ENCODE measurements around the gene DNAH14. TPM values are rescaled to one million over a fixed set of nuclear protein-coding genes. Genes with fewer than 3 reads are reported as not detected.

Gene DNAH14
- total and polyA plus RNA-seq, 2 of the 4 experiments (the other 2 are of a cell fraction) = 2.7 to 3.6 TPM

- ATAC-seq (ENCODE audit: low read depth) (no peak), DNase-seq (no peak)
- H3K23ac ChIP-seq (ENCODE audit: low read depth, low read length) = no peak overlapping the region
- H2AK5ac ChIP-seq (ENCODE audit: low read depth, low read length) = no peak overlapping the region
- H3K14ac ChIP-seq (replicated peaks; ENCODE audit: low read depth, low read length) = no peak overlapping the region
- intact Hi-C loops (cut with micrococcal nuclease) = no loop called here
- H4K20me1 ChIP-seq (ENCODE audit: insufficient read depth, low read length) = no peaks in the 10 kb centered on the region
- TF ChIP-seq RAD21 (IDR thresholded peaks at IDR 0.05; ENCODE audit: low read length) = no peak
- no peak for TF ChIP-seq USF2 (IDR thresholded peaks at IDR 0.05; ENCODE audit: low read depth, low read length)
- TF ChIP-seq, protein P1, sequence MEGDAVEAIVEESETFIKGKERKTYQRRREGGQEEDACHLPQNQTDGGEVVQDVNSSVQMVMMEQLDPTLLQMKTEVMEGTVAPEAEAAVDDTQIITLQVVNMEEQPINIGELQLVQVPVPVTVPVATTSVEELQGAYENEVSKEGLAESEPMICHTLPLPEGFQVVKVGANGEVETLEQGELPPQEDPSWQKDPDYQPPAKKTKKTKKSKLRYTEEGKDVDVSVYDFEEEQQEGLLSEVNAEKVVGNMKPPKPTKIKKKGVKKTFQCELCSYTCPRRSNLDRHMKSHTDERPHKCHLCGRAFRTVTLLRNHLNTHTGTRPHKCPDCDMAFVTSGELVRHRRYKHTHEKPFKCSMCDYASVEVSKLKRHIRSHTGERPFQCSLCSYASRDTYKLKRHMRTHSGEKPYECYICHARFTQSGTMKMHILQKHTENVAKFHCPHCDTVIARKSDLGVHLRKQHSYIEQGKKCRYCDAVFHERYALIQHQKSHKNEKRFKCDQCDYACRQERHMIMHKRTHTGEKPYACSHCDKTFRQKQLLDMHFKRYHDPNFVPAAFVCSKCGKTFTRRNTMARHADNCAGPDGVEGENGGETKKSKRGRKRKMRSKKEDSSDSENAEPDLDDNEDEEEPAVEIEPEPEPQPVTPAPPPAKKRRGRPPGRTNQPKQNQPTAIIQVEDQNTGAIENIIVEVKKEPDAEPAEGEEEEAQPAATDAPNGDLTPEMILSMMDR (conservative IDR thresholded peaks at IDR 0.05; ENCODE audit: low read depth, low read length) = no peak
- no peak for TF ChIP-seq BHLHE40 (IDR thresholded peaks at IDR 0.05; ENCODE audit: low read depth, low read length)
- no peak for TF ChIP-seq MXI1 (IDR thresholded peaks at IDR 0.05; ENCODE audit: borderline replicate concordance, low read depth, low read length)
- no peak for TF ChIP-seq SMC3 (IDR thresholded peaks at IDR 0.05; ENCODE audit: low read depth, low read length)
- TF ChIP-seq, protein P2, sequence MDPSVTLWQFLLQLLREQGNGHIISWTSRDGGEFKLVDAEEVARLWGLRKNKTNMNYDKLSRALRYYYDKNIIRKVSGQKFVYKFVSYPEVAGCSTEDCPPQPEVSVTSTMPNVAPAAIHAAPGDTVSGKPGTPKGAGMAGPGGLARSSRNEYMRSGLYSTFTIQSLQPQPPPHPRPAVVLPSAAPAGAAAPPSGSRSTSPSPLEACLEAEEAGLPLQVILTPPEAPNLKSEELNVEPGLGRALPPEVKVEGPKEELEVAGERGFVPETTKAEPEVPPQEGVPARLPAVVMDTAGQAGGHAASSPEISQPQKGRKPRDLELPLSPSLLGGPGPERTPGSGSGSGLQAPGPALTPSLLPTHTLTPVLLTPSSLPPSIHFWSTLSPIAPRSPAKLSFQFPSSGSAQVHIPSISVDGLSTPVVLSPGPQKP (IDR thresholded peaks at IDR 0.05; ENCODE audit: borderline replicate concordance, low read depth, low read length) = no peak
- TF ChIP-seq FOS (IDR thresholded peaks at IDR 0.05; ENCODE audit: low read depth, low read length) = no peak
- no peak for TF ChIP-seq MAFK (IDR thresholded peaks at IDR 0.05; ENCODE audit: low read depth, low read length)
- no peak for TF ChIP-seq CHD1 (IDR thresholded peaks at IDR 0.05; ENCODE audit: low read depth, low read length)
- TF ChIP-seq NFE2L2 (IDR thresholded peaks at IDR 0.05; ENCODE audit: low read depth, low read length) = no peak
- TF ChIP-seq CEBPB (IDR thresholded peaks at IDR 0.05; ENCODE audit: low read depth, low read length) = no peak
- no peak for TF ChIP-seq RFX5 (IDR thresholded peaks at IDR 0.05; ENCODE audit: low read depth, low read length)
- no peak for TF ChIP-seq RCOR1 (IDR thresholded peaks at IDR 0.05; ENCODE audit: insufficient replicate concordance, low read length)
- no peak for TF ChIP-seq POLR2A (IDR thresholded peaks at IDR 0.05; ENCODE audit: low read depth, low read length)
- TF ChIP-seq MAZ (IDR thresholded peaks at IDR 0.05; ENCODE audit: borderline replicate concordance, low read depth, low read length) = no peak
- in situ Hi-C loops (cut with MboI; ENCODE audit: low sequenced_read_pairs) = no loop called here
- H4K8ac ChIP-seq (ENCODE audit: low read depth in 2 of 2, low read length in 2 of 2) = no peak overlapping the region
- no peak overlapping the region for H4K91ac ChIP-seq (ENCODE audit: insufficient read depth, low read depth, low read length)
- POLR2A ChIA-PET (ENCODE audit: unreplicated experiment) = no interaction called here
- H4K5ac ChIP-seq (ENCODE audit: low read depth, low read length) = no peak overlapping the region
- no peak overlapping the region for H3K4me2 ChIP-seq (ENCODE audit: low read depth, low read length)
- H3K18ac ChIP-seq (ENCODE audit: low read depth, low read length) = no peak overlapping the region
- H2AFZ ChIP-seq (replicated peaks; ENCODE audit: low read length, poor library complexity) = no peak overlapping the region
- no peak overlapping the region for H2AK9ac ChIP-seq (replicated peaks; ENCODE audit: low read depth, low read length, poor library complexity)
- H3K9me1 ChIP-seq (ENCODE audit: insufficient read depth, low read length) = no peaks in the 10 kb centered on the region
- H3K56ac ChIP-seq (ENCODE audit: extremely low read depth, insufficient read depth, low read length) = no peak overlapping the region
- no peak overlapping the region for H3K4me3 ChIP-seq (ENCODE audit: insufficient read depth, low read depth, low read length)
- no peak overlapping the region for H2BK5ac ChIP-seq (ENCODE audit: low read depth, low read length, poor library complexity, severe bottlenecking)
- H2BK120ac ChIP-seq (ENCODE audit: low read depth, low read length) = no peak overlapping the region
- whole genome bisulfite sequencing, 2 experiments (ENCODE audit: extremely low coverage in 2 of 2, insufficient read length in 1 of 2) = 30% methylated on average over 2 of the region's 4 CpGs; no CpG with 5 or more reads in 1 of the 2 experiments
- H3K9ac ChIP-seq (ENCODE audit: low read depth, low read length) = no peak overlapping the region
- no peaks in the 10 kb centered on the region for H3K4me1 ChIP-seq (ENCODE audit: control insufficient read depth, insufficient read depth, low read length)
- H3K79me1 ChIP-seq (ENCODE audit: low read depth in 1 of 2, low read length in 2 of 2) = no peaks in the 10 kb centered on the region
- no peak overlapping the region for H2BK15ac ChIP-seq (ENCODE audit: low read depth, low read length)
- dilution Hi-C loops (cut with HindIII; ENCODE audit: low sequenced_read_pairs, unreplicated experiment) = no loop called here
- no TSS peak for BruUV-seq (replicated peaks)
- CTCF ChIA-PET = no interaction called here
- H3K27me3 ChIP-seq (ENCODE audit: control insufficient read depth, insufficient read depth, low read length) = no peaks in the 10 kb centered on the region
- H3K27ac ChIP-seq (ENCODE audit: insufficient read depth, low read length) = no peak overlapping the region
- no peak overlapping the region for H2BK20ac ChIP-seq (ENCODE audit: low read depth, low read length)
- no peaks in the 10 kb centered on the region for H3K36me3 ChIP-seq (ENCODE audit: control insufficient read depth, insufficient read depth, low read length)
- no peaks in the 10 kb centered on the region for H3K9me3 ChIP-seq (ENCODE audit: control insufficient read depth, insufficient read depth, low read length)
- no peak overlapping the region for H3K4ac ChIP-seq (ENCODE audit: low read depth, low read length)
These were observed 321.0 kb downstream of the DNAH14 start for GRCh38 chr1:225250432-225250831.

All from IMR-90 (cell line).